Measurements from ENCODE around the gene KCP. TPM values are rescaled to one million over a fixed set of nuclear protein-coding genes. Genes with fewer than 3 reads are reported as not detected.

KCP gene
- total RNA-seq, 1 donor from 2014 or later: 5.1 TPM

DNA sequence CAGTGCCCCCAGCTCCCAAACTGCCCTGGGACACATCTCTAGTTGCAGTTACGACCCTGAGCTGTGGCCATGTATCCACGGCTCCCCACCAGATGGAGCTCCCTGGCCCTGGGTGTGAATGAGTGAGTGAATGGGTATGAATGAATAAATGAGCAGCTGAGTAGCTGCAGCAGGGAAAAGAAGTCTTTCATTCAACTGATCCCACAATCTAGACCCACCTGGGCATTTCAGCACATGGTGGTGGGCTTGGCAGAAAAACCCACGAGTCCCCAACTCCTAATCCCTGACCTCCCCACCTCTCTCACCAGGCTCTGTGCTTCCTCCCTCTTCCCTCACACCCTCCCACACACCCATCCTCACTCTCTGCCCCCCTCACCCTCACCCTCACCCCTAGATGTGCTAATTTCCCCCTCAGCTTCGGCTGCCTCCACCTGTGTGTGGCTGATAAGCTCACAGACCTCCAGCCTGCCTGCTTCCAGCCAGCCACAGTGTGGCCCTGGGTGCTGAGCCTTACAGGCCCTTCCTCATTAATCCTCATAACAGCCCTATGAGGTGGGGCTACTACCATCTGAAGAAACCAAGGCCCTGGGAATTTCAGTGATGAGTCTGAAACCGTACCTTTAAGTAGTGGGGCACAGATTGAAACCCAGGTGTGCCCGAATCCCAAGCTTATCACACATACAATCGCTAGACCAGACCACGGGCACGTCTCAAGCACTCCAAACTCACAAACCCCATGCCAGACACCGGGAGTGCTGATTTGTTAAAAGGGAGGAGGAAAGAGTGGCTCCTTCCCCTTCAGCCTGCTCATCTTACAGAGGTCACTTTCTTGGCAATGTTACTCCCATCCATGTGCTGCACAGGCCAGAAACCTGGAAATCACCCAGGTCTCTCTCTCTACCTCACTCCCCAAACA is 50.1 kb downstream of the KCP start:
- no peak for DNase-seq (ENCODE audit: low spot score)

DNA sequence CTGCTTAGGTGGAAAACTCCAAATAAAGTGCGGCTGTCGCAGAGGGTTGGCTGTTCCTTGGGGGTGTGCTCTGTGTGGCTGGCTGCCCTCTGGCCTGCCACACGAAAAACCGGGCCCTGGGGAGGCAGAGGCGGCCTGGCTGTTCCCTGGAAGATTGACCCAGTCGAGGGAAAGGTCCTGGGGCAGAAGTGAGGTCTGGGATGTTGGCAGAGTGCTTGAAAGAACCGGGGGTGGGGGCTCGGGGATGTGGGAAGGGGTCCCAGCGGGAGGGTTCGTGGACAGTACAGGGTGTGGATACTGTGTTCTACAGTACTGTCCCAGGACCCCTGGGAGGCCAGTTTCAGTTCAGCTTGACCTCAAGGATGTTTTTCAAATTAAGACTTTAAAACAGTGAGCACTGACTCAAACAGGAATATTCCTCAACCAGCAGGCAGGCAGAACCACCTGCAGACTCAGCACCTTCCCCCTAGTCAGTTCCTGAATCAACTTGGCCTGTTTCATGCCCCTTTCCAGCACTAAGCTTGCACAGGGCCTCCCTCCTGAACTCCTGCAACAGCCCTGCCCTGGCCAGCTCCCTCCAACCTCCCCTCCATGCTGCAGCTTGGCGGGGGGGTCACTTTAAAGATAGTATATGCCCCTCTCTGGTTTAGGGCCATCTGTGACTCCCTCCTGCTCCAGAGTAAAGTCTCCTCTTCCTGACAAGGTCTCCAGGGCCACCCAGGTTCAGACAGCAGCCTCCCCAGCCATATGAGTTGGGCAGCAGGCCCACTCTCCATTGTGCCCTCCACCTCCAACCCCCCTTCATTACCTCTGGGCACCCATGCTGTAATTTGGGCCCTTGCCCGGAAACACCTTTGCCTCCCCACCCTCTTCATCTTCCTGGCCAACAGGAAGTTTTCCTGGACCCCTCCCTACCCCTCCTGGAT is 51.0 kb downstream of the KCP start:
- no peak for DNase-seq (ENCODE audit: low spot score)

DNA sequence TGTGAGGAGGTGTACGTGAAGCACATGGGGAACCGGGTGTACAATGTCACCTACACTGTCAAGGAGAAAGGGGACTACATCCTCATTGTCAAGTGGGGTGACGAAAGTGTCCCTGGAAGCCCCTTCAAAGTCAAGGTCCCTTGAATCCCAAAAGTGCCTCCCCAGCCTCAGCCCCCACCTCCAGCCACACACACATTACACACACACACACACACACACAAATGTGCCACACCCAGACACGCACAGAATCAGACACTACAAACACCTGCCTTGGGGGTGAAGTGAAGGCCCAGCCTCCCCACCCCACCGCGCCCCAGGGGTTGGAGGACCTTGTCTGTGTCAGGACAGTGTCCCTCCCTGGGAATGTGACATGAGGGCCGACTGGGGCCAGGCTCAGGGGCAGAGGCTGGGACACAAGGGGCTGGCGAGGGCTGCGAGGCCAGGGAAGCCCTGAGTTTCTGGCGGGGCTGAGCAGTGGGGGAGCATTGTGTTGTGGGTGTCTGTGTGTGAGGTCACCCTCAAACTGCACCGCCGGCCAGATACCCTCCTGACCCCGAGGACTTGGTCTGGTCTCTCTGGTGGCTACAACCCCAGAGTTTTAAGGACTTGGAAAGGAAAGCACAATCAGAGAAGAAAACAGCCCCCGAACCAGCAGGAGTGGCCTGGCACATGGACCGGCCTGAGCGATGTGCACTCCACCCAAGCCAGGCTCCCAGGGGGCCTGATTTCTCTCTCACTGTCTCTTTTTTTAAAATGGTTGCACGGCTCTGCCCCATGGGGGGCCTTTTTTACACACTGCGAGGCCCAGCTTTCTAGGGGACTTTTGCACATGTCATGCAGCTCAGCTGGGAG is 51.9 kb downstream of the KCP start:
- no peak for DNase-seq (ENCODE audit: low spot score)

DNA sequence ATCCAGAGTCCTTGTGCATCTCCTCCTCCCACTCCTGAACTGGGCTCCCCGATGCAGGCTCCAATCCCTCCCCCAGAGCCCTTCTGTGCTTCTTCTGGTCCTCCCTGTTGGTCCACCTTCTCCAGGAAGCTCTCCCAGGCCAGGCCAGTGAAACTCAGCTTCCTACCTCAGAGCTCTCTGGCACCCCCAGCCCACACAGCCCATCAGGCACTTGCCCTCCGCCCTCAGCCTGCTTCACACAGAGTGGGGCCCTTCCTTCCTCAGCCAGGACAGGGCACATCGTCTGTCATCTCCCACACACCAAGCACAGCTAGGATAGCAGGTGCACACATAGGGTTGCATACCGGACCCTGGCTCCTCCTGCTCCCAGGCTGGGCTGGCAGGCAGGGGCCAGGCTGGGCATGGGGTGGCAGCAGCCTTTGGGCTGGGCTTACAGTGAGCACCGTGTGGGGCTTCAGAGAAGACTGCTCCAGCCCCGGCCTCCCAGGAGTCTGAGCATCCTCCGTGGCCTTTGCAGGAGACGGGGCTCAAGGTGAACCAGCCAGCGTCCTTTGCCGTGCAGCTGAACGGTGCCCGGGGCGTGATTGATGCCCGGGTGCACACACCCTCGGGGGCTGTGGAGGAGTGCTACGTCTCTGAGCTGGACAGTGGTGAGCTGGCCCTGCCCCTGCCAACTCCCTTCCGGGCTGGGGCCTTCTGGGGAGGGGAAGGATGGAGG is 54.3 kb downstream of the KCP start:
- no peak for DNase-seq (ENCODE audit: low spot score)

DNA sequence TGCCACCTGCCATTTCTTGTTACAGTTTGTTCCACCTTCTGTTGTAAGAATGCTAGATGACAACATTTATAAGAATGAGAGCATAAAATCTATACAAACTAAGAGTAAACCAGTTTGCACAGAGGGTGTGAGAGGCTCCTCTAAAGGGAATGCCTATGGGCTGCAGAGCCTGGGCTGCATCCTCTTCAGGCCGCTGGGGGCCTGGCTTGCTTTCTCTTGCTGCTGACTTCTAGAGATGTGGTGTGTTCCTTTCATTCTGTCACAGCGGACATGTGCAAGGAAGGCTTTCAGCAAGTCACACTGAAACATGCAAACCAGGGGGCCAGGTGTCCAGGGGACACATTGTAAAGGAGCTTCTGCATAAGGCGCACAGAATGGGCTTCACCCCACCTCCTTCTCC is 55.0 kb downstream of the KCP start:
- no peak for DNase-seq (ENCODE audit: low spot score)

DNA sequence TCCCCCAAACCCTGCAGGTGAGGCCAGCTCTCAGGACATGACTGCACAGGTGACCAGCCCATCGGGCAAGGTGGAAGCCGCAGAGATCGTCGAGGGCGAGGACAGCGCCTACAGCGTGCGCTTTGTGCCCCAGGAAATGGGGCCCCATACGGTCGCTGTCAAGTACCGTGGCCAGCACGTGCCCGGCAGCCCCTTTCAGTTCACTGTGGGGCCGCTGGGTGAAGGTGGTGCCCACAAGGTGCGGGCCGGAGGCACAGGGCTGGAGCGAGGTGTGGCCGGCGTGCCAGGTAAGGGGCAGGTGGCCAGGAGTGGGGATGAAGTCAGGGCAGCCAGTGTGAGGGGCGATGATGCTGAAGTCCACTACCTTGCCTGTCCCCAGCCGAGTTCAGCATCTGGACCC is 56.1 kb downstream of the KCP start:
- DNase-seq (ENCODE audit: low spot score): no peak

DNA sequence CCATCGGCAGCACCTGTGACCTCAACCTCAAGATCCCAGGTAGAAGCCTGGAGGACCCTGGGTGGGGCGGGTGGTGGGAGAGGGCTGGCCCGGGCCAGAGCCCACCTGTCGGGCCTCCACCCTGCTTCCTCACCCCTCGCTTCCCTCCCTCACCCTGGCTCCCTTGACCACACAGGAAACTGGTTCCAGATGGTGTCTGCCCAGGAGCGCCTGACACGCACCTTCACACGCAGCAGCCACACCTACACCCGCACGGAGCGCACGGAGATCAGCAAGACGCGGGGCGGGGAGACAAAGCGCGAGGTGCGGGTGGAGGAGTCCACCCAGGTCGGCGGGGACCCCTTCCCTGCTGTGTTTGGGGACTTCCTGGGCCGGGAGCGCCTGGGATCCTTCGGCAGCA is 56.7 kb downstream of the KCP start:
- no peak for DNase-seq (ENCODE audit: low spot score)

DNA sequence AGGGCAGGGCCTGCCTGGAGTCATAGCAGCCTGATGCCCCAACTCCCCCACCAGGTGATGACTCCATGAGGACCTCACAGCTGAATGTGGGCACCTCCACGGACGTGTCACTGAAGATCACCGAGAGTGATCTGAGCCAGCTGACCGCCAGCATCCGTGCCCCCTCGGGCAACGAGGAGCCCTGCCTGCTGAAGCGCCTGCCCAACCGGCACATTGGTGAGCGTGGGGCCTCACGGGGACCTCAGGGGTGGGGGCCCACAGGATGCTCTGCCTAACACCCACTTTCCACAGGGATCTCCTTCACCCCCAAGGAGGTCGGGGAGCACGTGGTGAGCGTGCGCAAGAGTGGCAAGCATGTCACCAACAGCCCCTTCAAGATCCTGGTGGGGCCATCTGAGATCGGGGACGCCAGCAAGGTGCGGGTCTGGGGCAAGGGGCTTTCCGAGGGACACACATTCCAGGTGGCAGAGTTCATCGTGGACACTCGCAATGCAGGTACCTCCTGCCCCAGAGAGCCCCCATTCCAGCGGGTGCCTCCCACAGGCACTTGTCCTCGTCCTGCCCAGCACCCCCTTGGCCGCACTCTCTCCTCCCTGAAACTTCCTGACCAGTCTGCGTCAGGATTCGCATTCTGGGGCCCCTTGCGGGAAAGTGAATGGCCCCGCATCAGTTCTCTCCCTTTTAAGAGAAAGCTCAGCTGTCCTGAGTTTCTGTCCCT is 57.8 kb downstream of the KCP start:
- no peak for DNase-seq (ENCODE audit: low spot score)

DNA sequence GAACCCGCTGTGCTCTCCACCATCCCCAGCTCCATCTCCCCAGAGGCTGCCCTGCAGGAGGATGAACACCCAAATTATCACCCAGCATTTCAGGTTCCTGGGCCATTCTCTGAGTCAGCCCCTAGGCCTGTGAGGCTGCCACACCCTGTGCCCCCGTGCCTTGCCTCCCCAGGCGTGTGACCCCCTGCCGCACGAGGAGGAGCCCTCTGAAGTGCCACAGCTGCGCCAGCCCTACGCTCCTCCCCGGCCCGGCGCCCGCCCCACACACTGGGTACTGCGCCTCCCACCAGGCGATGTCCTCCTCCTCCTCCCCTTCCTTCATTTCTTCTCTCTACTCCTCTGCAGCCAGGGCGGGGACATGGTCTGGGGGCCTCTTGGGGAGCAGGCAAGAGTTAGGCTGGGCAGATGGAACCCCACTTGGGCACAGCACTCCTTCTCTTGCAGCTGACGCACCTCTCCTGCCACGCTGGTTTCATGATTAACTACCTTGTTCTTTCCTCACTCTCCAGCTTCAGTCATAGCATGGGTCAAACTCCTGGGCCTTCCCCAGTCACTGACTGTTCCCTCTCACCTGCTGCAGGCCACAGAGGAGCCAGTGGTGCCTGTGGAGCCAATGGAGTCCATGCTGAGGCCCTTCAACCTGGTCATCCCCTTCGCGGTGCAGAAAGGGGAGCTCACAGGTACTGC is 60.6 kb downstream of the KCP start:
- DNase-seq (ENCODE audit: low spot score): no peak

DNA sequence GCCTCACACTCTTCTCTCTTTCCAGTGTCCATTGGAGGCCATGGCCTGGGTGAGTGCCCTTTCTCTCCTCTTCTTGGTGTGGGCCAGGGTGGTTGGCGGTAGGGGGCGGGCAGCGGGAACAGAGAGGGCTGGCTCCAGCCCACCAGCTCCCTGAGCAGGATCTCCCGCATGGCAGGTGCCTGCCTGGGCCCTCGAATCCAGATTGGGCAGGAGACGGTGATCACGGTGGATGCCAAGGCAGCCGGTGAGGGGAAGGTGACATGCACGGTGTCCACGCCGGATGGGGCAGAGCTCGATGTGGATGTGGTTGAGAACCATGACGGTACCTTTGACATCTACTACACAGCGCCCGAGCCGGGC is 61.4 kb downstream of the KCP start:
- DNase-seq (ENCODE audit: low spot score): no peak

DNA sequence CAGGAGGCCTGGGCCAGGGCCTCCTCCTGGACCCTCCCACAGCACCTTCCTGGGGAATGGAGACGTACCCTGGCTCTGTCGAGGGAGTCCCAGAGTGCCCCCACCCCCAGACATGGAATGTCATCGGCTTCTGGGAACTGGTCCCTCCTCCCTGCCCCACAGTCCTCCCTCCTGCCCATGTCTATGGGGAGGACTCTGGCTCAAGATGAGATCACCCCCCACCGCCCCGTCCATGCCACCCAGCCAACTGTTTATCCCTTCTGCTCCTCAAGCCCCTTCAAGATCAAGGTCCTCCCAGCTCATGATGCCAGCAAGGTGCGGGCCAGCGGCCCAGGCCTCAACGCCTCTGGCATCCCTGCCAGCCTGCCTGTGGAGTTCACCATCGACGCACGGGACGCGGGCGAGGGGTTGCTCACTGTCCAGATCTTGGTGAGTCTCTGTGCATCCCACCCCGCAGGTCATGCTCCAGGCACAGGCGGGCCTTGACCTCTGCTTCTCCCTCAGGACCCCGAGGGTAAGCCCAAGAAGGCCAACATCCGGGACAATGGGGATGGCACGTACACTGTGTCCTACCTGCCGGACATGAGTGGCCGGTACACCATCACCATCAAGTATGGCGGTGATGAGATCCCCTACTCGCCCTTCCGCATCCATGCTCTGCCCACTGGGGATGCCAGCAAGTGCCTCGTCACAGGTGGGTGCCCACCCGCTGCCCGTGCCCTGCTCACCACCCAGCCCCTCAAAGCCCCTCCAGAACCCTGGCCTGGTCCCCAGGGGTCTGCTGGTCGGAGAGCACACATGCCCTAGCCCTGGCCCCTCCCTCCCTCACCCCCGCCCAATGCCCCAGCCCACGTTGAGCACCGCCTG is 62.0 kb downstream of the KCP start:
- DNase-seq (ENCODE audit: low spot score): no peak

DNA sequence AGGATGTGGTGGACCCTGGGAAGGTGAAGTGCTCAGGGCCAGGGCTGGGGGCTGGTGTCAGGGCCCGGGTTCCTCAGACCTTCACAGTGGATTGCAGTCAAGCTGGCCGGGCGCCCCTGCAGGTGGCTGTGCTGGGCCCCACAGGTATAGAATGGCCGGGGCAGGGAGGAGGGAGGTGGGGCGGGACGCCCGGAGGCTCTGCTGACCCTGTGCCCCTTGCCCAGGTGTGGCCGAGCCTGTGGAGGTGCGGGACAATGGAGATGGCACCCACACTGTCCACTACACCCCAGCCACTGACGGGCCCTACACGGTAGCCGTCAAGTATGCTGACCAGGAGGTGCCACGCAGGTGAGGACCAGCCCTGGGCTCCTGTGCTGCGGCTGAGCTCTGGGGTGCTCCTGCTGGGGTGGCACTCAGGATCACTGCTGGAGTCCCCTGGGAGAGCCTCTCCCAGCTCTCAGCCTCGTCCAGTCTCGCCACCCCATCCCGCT is 62.7 kb downstream of the KCP start:
- no peak for DNase-seq (ENCODE audit: low spot score)

DNA sequence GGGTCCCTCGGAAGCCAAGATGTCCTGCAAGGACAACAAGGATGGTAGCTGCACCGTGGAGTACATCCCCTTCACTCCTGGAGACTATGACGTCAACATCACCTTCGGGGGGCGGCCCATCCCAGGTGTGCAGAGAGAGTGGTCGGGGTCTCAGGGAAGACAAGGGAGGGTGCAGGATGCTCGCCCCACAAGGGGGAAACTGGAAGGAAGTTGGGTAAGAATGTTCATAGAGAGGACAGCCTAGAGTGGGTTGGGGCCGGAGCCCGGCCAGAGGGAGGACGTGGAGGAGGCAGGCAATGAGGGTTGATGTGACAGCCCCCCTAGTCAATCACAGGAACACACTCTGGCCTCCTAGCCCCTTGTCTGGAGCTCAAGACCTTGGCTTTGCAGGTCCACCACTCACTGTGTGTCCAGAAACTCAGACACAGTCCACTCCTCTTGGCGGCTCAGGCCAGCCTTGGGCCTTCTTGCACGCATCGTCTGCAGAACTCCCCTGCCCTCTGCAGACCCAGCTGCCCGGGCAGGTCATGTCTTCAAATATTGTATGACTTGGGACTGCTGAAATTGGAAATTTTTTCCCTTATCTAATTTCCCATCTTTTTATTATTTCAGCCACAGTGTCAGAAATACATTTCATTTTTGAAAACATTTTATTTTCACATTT is 63.6 kb downstream of the KCP start:
- DNase-seq (ENCODE audit: low spot score): no peak

DNA sequence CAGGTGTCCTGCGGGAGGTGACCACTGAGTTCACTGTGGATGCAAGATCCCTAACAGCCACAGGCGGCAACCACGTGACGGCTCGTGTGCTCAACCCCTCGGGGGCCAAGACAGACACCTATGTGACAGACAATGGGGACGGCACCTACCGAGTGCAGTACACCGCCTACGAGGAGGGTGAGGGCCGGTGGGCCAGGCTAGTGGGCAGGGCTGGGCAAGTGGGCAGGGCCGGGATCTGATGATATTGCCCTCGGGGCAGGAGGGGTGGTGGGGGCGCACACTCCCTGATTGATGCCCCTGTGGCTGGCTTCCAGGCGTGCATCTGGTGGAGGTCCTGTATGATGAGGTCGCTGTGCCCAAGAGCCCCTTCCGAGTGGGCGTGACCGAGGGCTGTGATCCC is 64.5 kb downstream of the KCP start:
- no peak for DNase-seq (ENCODE audit: low spot score)

DNA sequence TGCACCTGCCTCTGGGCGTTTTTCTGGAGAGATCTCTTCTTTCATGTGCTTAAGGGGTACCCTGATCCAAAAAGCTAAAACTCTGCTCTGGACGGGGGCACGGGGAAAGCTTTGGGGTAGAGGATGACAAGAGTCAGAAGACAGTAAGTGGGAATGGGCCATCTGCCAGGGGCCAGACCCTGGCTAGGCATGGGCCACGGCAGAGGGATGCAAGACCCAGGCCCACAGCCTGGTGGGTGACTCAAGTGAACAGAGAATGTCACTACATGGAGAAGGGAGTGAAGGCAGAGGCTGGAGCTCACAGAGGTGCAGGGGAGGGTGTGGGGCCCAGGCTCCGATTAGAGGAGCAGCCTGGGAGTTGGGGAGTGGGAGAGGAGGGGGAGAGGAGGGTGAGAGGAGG is 65.0 kb downstream of the KCP start:
- DNase-seq (ENCODE audit: low spot score): no peak

DNA sequence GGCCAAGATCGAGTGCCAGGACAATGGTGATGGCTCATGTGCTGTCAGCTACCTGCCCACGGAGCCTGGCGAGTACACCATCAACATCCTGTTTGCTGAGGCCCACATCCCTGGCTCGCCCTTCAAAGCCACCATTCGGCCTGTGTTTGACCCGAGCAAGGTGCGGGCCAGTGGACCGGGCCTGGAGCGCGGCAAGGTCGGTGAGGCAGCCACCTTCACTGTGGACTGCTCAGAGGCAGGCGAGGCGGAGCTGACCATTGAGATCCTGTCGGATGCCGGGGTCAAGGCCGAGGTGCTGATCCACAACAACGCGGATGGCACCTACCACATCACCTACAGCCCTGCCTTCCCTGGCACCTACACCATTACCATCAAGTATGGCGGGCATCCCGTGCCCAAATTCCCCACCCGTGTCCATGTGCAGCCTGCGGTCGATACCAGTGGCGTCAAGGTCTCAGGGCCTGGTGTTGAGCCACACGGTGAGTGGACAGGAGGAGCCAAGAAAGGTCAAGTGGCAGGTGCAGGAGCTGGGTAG is 65.7 kb downstream of the KCP start:
- DNase-seq (ENCODE audit: low spot score): no peak

DNA sequence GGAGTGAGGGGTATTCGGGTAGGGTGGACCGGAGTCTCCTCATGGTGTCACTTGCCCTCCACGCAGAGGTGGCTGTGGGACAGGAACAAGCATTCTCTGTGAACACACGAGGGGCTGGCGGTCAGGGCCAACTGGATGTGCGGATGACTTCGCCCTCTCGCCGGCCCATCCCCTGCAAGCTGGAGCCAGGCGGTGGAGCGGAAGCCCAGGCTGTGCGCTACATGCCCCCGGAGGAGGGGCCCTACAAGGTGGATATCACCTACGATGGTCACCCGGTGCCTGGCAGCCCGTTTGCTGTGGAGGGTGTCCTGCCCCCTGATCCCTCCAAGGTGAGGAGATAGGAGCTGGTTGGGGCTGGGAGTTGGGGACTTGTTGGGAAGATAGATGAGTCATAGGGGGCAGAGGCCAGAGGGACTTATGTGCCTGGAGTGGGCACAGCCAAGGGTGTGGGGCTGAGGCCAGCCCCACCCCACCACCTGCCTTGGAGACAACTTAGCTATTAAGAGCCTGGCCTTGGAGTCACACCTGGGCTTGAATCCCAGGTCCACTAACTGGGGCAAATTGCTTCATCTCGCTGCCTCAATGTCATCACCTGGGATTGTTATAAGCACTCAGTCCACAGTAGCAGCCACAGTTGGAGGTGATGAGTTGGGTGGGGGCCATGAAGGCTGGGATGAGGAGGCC is 66.4 kb downstream of the KCP start:
- DNase-seq (ENCODE audit: low spot score): no peak
